Trophoblast cell (in vitro differentiated cells and primary cell): Measurements from ENCODE around the gene GGTLC1.

Source experiments
- DNase-seq, 2 donors: peaks; one replicate each; pipeline ENCODE4 v3.0.0-alpha.2; 2016
- H2AFZ ChIP-seq: 2 replicates; pipeline ENCODE4 v1.6.1; 2013; ENCODE audit warnings: low read length, moderate library complexity, mild to moderate bottlenecking; ENCODE audit not compliant: insufficient read depth, poor library complexity
- H2AK5ac ChIP-seq: 2 replicates; pipeline ENCODE4 v1.6.1; 2013; ENCODE audit warnings: mild to moderate bottlenecking, low read length
- H2BK120ac ChIP-seq: 2 replicates; pipeline ENCODE4 v1.6.1; 2013; ENCODE audit warnings: low read length, mild to moderate bottlenecking, moderate library complexity; ENCODE audit not compliant: insufficient read depth, poor library complexity
- H2BK12ac ChIP-seq: 2 replicates; pipeline ENCODE4 v1.6.1; 2013; ENCODE audit warnings: mild to moderate bottlenecking, low read length, moderate library complexity
- H2BK5ac ChIP-seq: 2 replicates; pipeline ENCODE4 v1.6.1; 2013; ENCODE audit warnings: low read length, low read depth, moderate library complexity, mild to moderate bottlenecking; ENCODE audit not compliant: poor library complexity
- H3K14ac ChIP-seq: 2 replicates; pipeline ENCODE4 v1.6.1; 2013; ENCODE audit warnings: mild to moderate bottlenecking, low read length
- H3K18ac ChIP-seq: 2 replicates; pipeline ENCODE4 v1.6.1; 2013; ENCODE audit warnings: mild to moderate bottlenecking, low read length
- H3K23ac ChIP-seq: 2 replicates; pipeline ENCODE4 v1.6.1; 2013; ENCODE audit warnings: low read length
- H3K27ac ChIP-seq: 2 replicates; pipeline ENCODE4 v1.5.1; 2013; ENCODE audit warnings: low read depth, mild to moderate bottlenecking, inconsistent platforms, low read length, moderate library complexity
- H3K27me3 ChIP-seq: 2 replicates; pipeline ENCODE4 v1.6.1; 2013; ENCODE audit warnings: inconsistent platforms, mild to moderate bottlenecking, low read length, moderate library complexity; ENCODE audit not compliant: insufficient read depth
- H3K36me3 ChIP-seq, 2 experiments: 1 replicate in 1 of 2; 2 replicates in 1 of 2; pipeline ENCODE4 v1.6.1; 2013; ENCODE audit warnings: low read length in 2 of 2, mild to moderate bottlenecking in 2 of 2, moderate library complexity in 1 of 2; ENCODE audit not compliant: insufficient read depth in 2 of 2, control insufficient read depth in 1 of 2
- H3K4ac ChIP-seq: 2 replicates; pipeline ENCODE4 v1.6.1; 2013; ENCODE audit warnings: low read depth, mild to moderate bottlenecking, low read length, moderate library complexity
- H3K4me1 ChIP-seq, 2 experiments: 1 replicate in 1 of 2; 2 replicates in 1 of 2; pipeline ENCODE4 v1.6.1; 2013; ENCODE audit warnings: low read length in 2 of 2, mild to moderate bottlenecking in 2 of 2, moderate library complexity in 1 of 2; ENCODE audit not compliant: insufficient read depth in 2 of 2, control insufficient read depth in 1 of 2
- H3K4me2 ChIP-seq: 2 replicates; pipeline ENCODE4 v1.6.1; 2013; ENCODE audit warnings: inconsistent platforms, mild to moderate bottlenecking, low read length, moderate library complexity
- H3K4me3 ChIP-seq: 2 replicates; pipeline ENCODE4 v1.5.1; 2013; ENCODE audit warnings: mild to moderate bottlenecking, low read depth, low read length, inconsistent platforms
- H3K79me1 ChIP-seq: one replicate; pipeline ENCODE4 v1.6.1; 2013; ENCODE audit warnings: low read length
- H3K79me2 ChIP-seq: 2 replicates; pipeline ENCODE4 v1.6.1; 2013; ENCODE audit warnings: low read length, mild to moderate bottlenecking; ENCODE audit not compliant: control insufficient read depth, insufficient read depth, poor library complexity
- H3K9ac ChIP-seq: 2 replicates; pipeline ENCODE4 v1.6.1; 2013; ENCODE audit warnings: mild to moderate bottlenecking, low read length
- H3K9me3 ChIP-seq: 2 replicates; pipeline ENCODE4 v1.6.1; 2013; ENCODE audit warnings: low read depth, mild to moderate bottlenecking, control low read depth, inconsistent platforms, low read length; ENCODE audit not compliant: insufficient read depth
- H4K12ac ChIP-seq: 2 replicates; pipeline ENCODE4 v1.6.1; 2013; ENCODE audit warnings: low read depth, mild to moderate bottlenecking, low read length, moderate library complexity
- H4K8ac ChIP-seq: 2 replicates; pipeline ENCODE4 v1.6.1; 2013; ENCODE audit warnings: low read depth, mild to moderate bottlenecking, low read length, moderate library complexity
- H4K91ac ChIP-seq: one replicate; pipeline ENCODE4 v1.6.1; 2013; ENCODE audit warnings: low read depth, mild to moderate bottlenecking, low read length, moderate library complexity
- WGBS: extraction: QIAGEN DNeasy Blood & Tissue Kit; methylation state at CpG from one replicate; pipeline ENCODE4 v1.1.7; 2013; ENCODE audit warnings: missing lambda C conversion rate; ENCODE audit not compliant: insufficient read length, insufficient coverage; ENCODE audit errors: extremely low coverage; 5-methylcytosine and 5-hydroxymethylcytosine counted together

Gene GGTLC1

DNA sequence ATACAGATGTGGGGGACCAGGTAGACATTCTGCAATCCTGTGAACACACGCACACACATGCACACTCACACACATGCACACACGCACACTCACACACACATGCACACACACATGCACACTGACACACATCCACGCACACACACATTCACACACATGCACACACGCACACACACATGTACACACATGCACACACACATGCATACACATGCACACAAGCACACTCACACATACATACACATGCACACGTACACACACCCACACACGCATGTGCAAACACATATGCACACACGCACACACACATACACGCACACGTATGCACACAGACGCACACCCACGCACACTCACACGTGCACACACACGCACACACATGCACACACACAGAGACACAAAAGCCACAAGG is 14.3 kb upstream of the GGTLC1 start:
- H4K8ac ChIP-seq: no peak overlapping the region
- H4K12ac ChIP-seq: no peak overlapping the region
- H3K9me3 ChIP-seq: peaks cover 4% of the 10 kb centered on the region
- H4K91ac ChIP-seq: no peak overlapping the region
- peak overlapping the region; percentile 14 for H3K23ac ChIP-seq
- no peaks in the 10 kb centered on the region for H3K27me3 ChIP-seq
- H3K27ac ChIP-seq: no peak overlapping the region
- H2AK5ac ChIP-seq: no peak overlapping the region
- no peak overlapping the region for H3K4ac ChIP-seq
- DNase-seq: no peak
- H2BK12ac ChIP-seq: no peak overlapping the region
- H3K79me1 ChIP-seq: no peaks in the 10 kb centered on the region
- H3K4me1 ChIP-seq: no peaks in the 10 kb centered on the region
- no CpG with 5 or more reads among the region's 13 CpGs for WGBS
- H3K4me3 ChIP-seq: peak overlapping the region; percentile 45
- no peak overlapping the region for H3K18ac ChIP-seq
- H2BK5ac ChIP-seq: no peak overlapping the region
- H3K14ac ChIP-seq: no peak overlapping the region
- H2AFZ ChIP-seq: no peak overlapping the region
- no peaks in the 10 kb centered on the region for H3K36me3 ChIP-seq
- H3K9ac ChIP-seq: no peak overlapping the region
- H2BK120ac ChIP-seq: no peak overlapping the region
- no peak overlapping the region for H3K4me2 ChIP-seq
- no peaks in the 10 kb centered on the region for H3K79me2 ChIP-seq

DNA sequence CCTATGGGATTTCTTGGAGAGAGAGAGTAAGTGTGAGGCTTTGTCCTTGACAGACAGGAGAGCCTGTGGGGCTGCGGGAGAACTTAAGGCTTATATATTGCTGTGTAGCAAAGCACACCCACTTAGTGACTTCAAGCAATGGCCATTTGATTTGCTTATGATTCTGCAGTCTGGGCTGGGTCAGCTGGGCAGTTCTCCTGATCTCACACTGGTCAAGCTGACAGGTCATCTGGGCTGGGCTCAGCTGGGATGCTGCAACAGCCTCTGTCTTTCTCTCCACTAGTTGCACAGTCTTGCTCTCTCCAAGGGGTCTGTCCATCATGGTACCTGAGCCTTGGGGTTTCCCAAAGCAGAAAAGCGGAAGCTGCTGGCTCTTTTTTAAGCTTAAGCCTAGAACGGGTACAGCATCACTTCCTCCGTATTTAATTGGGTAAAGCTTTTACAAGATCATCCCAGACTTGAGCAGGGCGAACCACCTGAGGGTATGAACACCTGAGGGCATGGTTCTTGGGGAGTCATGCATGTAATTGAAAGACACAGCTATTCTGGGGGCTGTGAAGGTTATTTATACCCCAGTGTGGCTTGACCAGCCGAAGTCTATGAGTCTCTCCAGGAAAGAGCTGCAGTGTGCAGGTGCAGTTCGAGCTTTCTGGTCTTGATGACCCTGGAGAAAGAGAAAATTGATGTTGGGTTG is 13.3 kb upstream of the GGTLC1 start:
- no peaks in the 10 kb centered on the region for H3K27me3 ChIP-seq
- no peak overlapping the region for H2AFZ ChIP-seq
- no peak overlapping the region for H3K9ac ChIP-seq
- no peak for DNase-seq
- H4K8ac ChIP-seq: no peak overlapping the region
- no peak overlapping the region for H3K27ac ChIP-seq
- H2BK5ac ChIP-seq: no peak overlapping the region
- no peak overlapping the region for H4K12ac ChIP-seq
- WGBS: no CpG with 5 or more reads among the region's 7 CpGs
- H4K91ac ChIP-seq: no peak overlapping the region
- no peak overlapping the region for H2BK120ac ChIP-seq
- no peak overlapping the region for H3K4me3 ChIP-seq
- H3K36me3 ChIP-seq: no peaks in the 10 kb centered on the region
- H3K4me2 ChIP-seq: no peak overlapping the region
- no peak overlapping the region for H3K18ac ChIP-seq
- no peaks in the 10 kb centered on the region for H3K4me1 ChIP-seq
- no peaks in the 10 kb centered on the region for H3K79me2 ChIP-seq
- H2BK12ac ChIP-seq: no peak overlapping the region
- no peak overlapping the region for H3K23ac ChIP-seq
- no peaks in the 10 kb centered on the region for H3K79me1 ChIP-seq
- no peak overlapping the region for H3K14ac ChIP-seq
- H2AK5ac ChIP-seq: no peak overlapping the region
- H3K9me3 ChIP-seq: peaks cover 4% of the 10 kb centered on the region
- no peak overlapping the region for H3K4ac ChIP-seq

DNA sequence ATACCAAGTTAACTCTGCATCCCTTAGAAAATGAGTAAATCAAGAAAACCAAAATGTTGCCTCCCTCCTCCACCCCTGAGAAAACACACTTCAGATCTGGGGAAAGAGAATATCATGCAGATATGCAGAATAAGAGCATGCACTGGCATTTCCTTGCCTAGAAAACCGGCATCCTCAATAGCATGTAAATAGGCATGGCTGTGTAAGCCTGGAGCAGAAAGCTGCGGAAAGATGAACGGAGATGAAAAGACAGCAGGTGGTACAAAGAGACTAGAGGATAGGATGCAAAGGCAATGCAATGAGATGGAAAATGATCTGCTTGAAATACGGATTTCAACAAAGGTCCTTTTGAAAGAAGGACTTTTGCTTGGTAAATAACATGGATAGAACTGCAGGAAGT is 10.3 kb upstream of the GGTLC1 start:
- no peak overlapping the region for H2AFZ ChIP-seq
- H4K12ac ChIP-seq: no peak overlapping the region
- H2BK5ac ChIP-seq: no peak overlapping the region
- H3K4me1 ChIP-seq: no peaks in the 10 kb centered on the region
- no peak overlapping the region for H3K4ac ChIP-seq
- no peak overlapping the region for H2BK12ac ChIP-seq
- H3K14ac ChIP-seq: no peak overlapping the region
- H4K8ac ChIP-seq: no peak overlapping the region
- no peak overlapping the region for H3K9ac ChIP-seq
- WGBS: no CpG with 5 or more reads among the region's 4 CpGs
- no peak overlapping the region for H3K18ac ChIP-seq
- H3K79me2 ChIP-seq: no peaks in the 10 kb centered on the region
- no peak overlapping the region for H3K23ac ChIP-seq
- no peak overlapping the region for H3K27ac ChIP-seq
- peaks cover 4% of the 10 kb centered on the region for H3K9me3 ChIP-seq
- no peaks in the 10 kb centered on the region for H3K36me3 ChIP-seq
- H3K4me3 ChIP-seq: no peak overlapping the region
- no peak for DNase-seq
- no peak overlapping the region for H2AK5ac ChIP-seq
- no peak overlapping the region for H2BK120ac ChIP-seq
- no peak overlapping the region for H4K91ac ChIP-seq
- H3K79me1 ChIP-seq: no peaks in the 10 kb centered on the region
- no peak overlapping the region for H3K4me2 ChIP-seq
- H3K27me3 ChIP-seq: no peaks in the 10 kb centered on the region

DNA sequence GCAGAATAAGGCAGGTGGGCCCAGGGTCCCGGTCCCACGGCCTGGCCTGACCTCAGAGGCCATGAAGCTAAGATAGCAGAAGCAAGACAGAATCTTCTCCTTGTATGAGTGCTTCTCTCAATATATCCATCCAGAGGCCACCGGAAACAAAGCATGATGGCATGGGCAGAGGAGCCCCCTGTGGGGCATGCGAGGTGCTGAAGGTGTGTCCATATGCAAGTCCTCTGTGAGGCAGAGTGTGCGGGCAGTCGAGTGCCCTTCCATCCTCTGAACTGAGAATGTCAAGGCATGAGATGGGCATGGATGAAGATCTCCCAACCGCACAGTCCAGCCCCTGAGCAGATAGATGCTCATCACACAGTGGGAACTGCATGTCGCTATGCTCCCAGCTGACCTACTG is 9.8 kb upstream of the GGTLC1 start:
- H3K27me3 ChIP-seq: no peaks in the 10 kb centered on the region
- no peaks in the 10 kb centered on the region for H3K4me1 ChIP-seq
- no peak overlapping the region for H3K9ac ChIP-seq
- no peak overlapping the region for H3K4ac ChIP-seq
- H4K91ac ChIP-seq: no peak overlapping the region
- no CpG with 5 or more reads among the region's 8 CpGs for WGBS
- no peak overlapping the region for H3K27ac ChIP-seq
- peaks cover 4% of the 10 kb centered on the region for H3K9me3 ChIP-seq
- H3K18ac ChIP-seq: no peak overlapping the region
- H2BK120ac ChIP-seq: no peak overlapping the region
- no peak overlapping the region for H2BK12ac ChIP-seq
- H3K23ac ChIP-seq: no peak overlapping the region
- H3K79me2 ChIP-seq: no peaks in the 10 kb centered on the region
- no peak overlapping the region for H3K4me2 ChIP-seq
- H2AK5ac ChIP-seq: no peak overlapping the region
- no peak overlapping the region for H4K8ac ChIP-seq
- no peak overlapping the region for H2BK5ac ChIP-seq
- no peaks in the 10 kb centered on the region for H3K79me1 ChIP-seq
- DNase-seq: no peak
- H3K36me3 ChIP-seq: no peaks in the 10 kb centered on the region
- no peak overlapping the region for H3K4me3 ChIP-seq
- H4K12ac ChIP-seq: no peak overlapping the region
- no peak overlapping the region for H3K14ac ChIP-seq
- H2AFZ ChIP-seq: no peak overlapping the region
